OCI-LY3 (cell line): ENCODE results near the gene NYAP1.

Experiments used
- EZH2phosphoT487 ChIP-seq: fragments of 200-600 bp; shearing (Covaris generic); IDR thresholded peaks from 2 replicates; pipeline ENCODE4 v1.6.1; 2018; ENCODE audit warnings: antibody characterized with exemption, mixed run types, low read depth
- TF ChIP-seq, protein P1 (sequence below): fragments of 200-600, 300-600 bp; sonication (generic); IDR thresholded peaks from 2 replicates; pipeline ENCODE4 v1.5.1; 2014; ENCODE audit warnings: antibody characterized with exemption, low read length, low read depth

GRCh38 chr7:100478958-100479660 is 4.6 kb upstream of the NYAP1 start, which contains the start of gene TSC22D4:
- TF ChIP-seq, protein P1, sequence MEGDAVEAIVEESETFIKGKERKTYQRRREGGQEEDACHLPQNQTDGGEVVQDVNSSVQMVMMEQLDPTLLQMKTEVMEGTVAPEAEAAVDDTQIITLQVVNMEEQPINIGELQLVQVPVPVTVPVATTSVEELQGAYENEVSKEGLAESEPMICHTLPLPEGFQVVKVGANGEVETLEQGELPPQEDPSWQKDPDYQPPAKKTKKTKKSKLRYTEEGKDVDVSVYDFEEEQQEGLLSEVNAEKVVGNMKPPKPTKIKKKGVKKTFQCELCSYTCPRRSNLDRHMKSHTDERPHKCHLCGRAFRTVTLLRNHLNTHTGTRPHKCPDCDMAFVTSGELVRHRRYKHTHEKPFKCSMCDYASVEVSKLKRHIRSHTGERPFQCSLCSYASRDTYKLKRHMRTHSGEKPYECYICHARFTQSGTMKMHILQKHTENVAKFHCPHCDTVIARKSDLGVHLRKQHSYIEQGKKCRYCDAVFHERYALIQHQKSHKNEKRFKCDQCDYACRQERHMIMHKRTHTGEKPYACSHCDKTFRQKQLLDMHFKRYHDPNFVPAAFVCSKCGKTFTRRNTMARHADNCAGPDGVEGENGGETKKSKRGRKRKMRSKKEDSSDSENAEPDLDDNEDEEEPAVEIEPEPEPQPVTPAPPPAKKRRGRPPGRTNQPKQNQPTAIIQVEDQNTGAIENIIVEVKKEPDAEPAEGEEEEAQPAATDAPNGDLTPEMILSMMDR, result no peak
- no peak for TF ChIP-seq EZH2phosphoT487
